Activated CD8-positive, alpha-beta T cell treated with anti-CD3 and anti-CD28 coated beads for 36 hours (primary cell): Measurements from ENCODE around the gene PLEKHA1. TPM values are rescaled to one million over a fixed set of nuclear protein-coding genes. Genes with fewer than 3 reads are reported as not detected.

Experiments used
- ATAC-seq: fragments of 200-7000 bp; cut with Tn5 transposase; one replicate; pipeline ENCODE4 v1.10.0; 2021; ENCODE audit warnings: mild to moderate bottlenecking, moderate library complexity
- CTCF ChIA-PET: fragments of 350-600 bp; sonication (Branson Sonifier 250); formaldehyde crosslinking; loops from one replicate; lab custom pipeline; 2021; ENCODE audit warnings: antibody characterized with exemption; lab: Charles Lee
- POLR2A ChIA-PET: fragments of 350-600 bp; sonication (Branson Sonifier 250); formaldehyde crosslinking; loops from one replicate; lab custom pipeline; 2021; ENCODE audit warnings: antibody characterized with exemption; lab: Charles Lee
- DNase-seq: peaks from one replicate; pipeline ENCODE4 v3.0.0-alpha.2; 2020
- H3K27ac Mint-ChIP-seq: one replicate; pipeline ENCODE4 v1.8.0; 2021; ENCODE audit warnings: mild to moderate bottlenecking, mixed read lengths
- H3K27me3 Mint-ChIP-seq: one replicate; pipeline ENCODE4 v1.8.0; 2021; ENCODE audit warnings: mixed read lengths
- H3K36me3 Mint-ChIP-seq: one replicate; pipeline ENCODE4 v1.8.0; 2021; ENCODE audit warnings: low read depth, mixed read lengths
- H3K4me1 Mint-ChIP-seq: one replicate; pipeline ENCODE4 v1.8.0; 2021; ENCODE audit warnings: low read depth, mixed read lengths
- H3K4me3 Mint-ChIP-seq: one replicate; pipeline ENCODE4 v1.8.0; 2021; ENCODE audit warnings: mild to moderate bottlenecking, moderate library complexity, mixed read lengths
- H3K9me3 Mint-ChIP-seq: one replicate; pipeline ENCODE4 v1.8.0; 2021; ENCODE audit warnings: mixed read lengths
- CTCF ChIP-seq: fragments of 200-600 bp; IDR thresholded peaks from one replicate; pipeline ENCODE4 v1.8.0; 2022; ENCODE audit warnings: antibody characterized with exemption, mild to moderate bottlenecking
- intact Hi-C: fragments of 100-400 bp; cut with micrococcal nuclease; formaldehyde crosslinking; loops from one replicate; pipeline ENCODE4 v1.10.0; 2022
- total RNA-seq, 2 experiments: library from RNA; stranded (reverse); gene quantifications; one replicate each; pipeline ENCODE4 v1.2.3, GENCODE V29; 2021

PLEKHA1 gene
- 10 to 100 TPM; 17.0 to 17.4 TPM for total RNA-seq

- CTCF ChIA-PET, result interaction anchor here (1.0 to 2.4 kb wide), 8 partner anchors 10 to 75 kb away, joined by 3 to 24 read pairs (median 5); no protein-coding TSS in a partner anchor
- Mint-ChIP-seq H3K4me1 (peaks cover 41% of the 10 kb centered on the region), H3K27me3 (peaks cover 11% of the 10 kb centered on the region), H3K36me3 (peaks cover 10% of the 10 kb centered on the region), H3K9me3 (no peaks in the 10 kb centered on the region), H3K4me3 (peak within 1 kb of the TSS; percentile 94), H3K27ac (peak within 1 kb of the TSS; percentile 98)
- TF ChIP-seq CTCF, result no peak
- peak; percentile 93 for DNase-seq
- peak; percentile 86 for ATAC-seq
- intact Hi-C loops, result loop anchor here (2.0 to 10.0 kb wide), 2 partner anchors 42 to 780 kb away; partner anchors contain the start of gene BUB3
- POLR2A ChIA-PET, result interaction anchor here (0.7 to 2.0 kb wide), 12 partner anchors 9 to 141 kb away, joined by 3 to 9 read pairs (median 4); no protein-coding TSS in a partner anchor
These were observed at the start of gene PLEKHA1 for GRCh38 chr10:122374237-122374858. Gene PLEKHA1, plus strand, starts transcription at chr10:122374708. Its CDS starts 18,493 bp downstream, at chr10:122393201.

DNA sequence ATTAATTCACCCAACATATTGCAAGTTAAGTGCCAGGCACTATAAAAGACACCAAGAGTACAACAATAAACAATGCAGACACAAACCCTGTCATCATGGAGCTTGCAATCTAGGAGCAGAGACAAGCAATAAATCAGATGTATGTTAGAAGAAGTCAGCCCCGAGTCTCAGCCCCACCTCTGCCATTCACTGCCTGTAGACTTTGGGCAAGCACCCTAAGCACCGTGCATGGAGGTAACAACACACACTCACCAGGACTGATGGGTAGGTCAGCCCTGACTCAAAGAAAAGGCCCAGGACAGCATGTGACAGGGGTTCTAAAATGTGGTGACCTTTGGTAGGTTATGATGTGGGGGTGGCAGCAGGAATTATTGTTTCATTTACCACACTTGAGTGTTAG, 49.3 kb upstream of the PLEKHA1 start:
- ChIA-PET CTCF (interaction anchor here (1.6 kb wide), 1 partner anchor 242 kb away, joined by 4 read pairs; no protein-coding TSS in a partner anchor), POLR2A (no interaction called here)
- Mint-ChIP-seq H3K9me3 (no peaks in the 10 kb centered on the region), H3K36me3 (no peaks in the 10 kb centered on the region), H3K4me1 (no peaks in the 10 kb centered on the region), H3K27ac (no peak overlapping the region), H3K27me3 (peaks cover 28% of the 10 kb centered on the region), H3K4me3 (no peak overlapping the region)
- no peak for TF ChIP-seq CTCF
- ATAC-seq, result no peak
- no peak for DNase-seq
- intact Hi-C loops, result no loop called here

GRCh38 chr10:122326385-122326784, 48.1 kb upstream of the PLEKHA1 start:
- ChIA-PET CTCF (no interaction called here), POLR2A (no interaction called here)
- H3K9me3 Mint-ChIP-seq, result no peaks in the 10 kb centered on the region
- peaks cover 31% of the 10 kb centered on the region for H3K27me3 Mint-ChIP-seq
- intact Hi-C loops, result no loop called here
- H3K4me1 Mint-ChIP-seq, result no peaks in the 10 kb centered on the region
- H3K4me3 Mint-ChIP-seq, result no peak overlapping the region
- no peak overlapping the region for H3K27ac Mint-ChIP-seq
- no peak for DNase-seq
- H3K36me3 Mint-ChIP-seq, result no peaks in the 10 kb centered on the region
- TF ChIP-seq CTCF, result no peak
- ATAC-seq, result no peak

DNA sequence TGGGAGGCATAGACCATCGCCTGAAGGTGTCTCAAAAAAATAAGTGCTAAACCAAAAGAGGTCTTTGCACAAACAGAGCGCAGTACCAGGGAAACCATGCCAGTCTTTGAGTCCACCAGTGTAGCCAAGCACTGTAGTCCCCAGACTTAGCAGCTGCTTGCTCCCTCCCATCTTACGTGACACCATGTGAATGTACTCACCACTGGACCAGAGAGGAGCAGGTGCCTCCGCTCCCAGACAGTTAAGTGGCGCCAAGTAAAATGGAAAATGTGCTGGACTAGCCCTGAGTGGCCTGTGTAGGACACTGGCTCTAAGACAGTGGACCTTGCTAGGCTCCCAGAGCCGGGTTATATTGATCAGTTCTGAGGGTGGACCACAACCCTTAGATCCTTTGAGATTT, 47.7 kb upstream of the PLEKHA1 start:
- Mint-ChIP-seq H3K9me3 (no peaks in the 10 kb centered on the region), H3K4me1 (no peaks in the 10 kb centered on the region), H3K36me3 (no peaks in the 10 kb centered on the region), H3K4me3 (no peak overlapping the region), H3K27ac (no peak overlapping the region), H3K27me3 (peaks cover 34% of the 10 kb centered on the region)
- DNase-seq, result no peak
- ATAC-seq, result no peak
- ChIA-PET CTCF (no interaction called here), POLR2A (no interaction called here)
- TF ChIP-seq CTCF, result no peak
- intact Hi-C loops, result no loop called here
